GM21526 (cell line): ENCODE results near the gene ITGAL.
"Not testable (repeated sequence)": the region's sequence is repeated elsewhere in the genome, so short reads cannot be mapped to it uniquely, and the experiment has no call there.

Experiments
- ATAC-seq: cut with Tn5 transposase; IDR thresholded peaks from one replicate; pipeline ENCODE4 v1.9.1; 2021; ENCODE audit warnings: moderate library complexity; ENCODE audit not compliant: unreplicated experiment, low FRiP score

The ITGAL gene

DNA sequence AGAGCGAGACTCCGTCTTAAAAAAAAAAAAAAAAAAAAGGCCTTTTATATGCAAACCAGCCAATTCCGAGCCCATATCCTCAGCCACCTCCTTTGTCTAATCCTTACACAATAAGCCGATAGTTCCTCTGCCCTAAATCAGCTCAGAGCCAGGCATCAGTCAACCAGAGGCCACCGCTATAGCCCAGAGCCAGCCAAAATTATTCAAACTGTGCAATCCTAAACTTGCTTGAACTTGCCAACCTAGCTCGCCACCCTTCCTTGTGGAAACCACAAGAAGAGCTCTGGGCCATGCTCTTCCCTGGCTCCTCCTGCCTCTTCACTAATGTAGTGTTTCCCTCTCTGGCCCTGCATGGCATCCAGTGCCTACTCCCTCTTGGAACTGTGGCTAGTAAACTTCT lies 17.7 kb downstream of the ITGAL start:
- ATAC-seq, result no peak

- ATAC-seq, result no peak
Measured at GRCh38 chr16:30491229-30491628, 18.7 kb downstream of the ITGAL start.

DNA sequence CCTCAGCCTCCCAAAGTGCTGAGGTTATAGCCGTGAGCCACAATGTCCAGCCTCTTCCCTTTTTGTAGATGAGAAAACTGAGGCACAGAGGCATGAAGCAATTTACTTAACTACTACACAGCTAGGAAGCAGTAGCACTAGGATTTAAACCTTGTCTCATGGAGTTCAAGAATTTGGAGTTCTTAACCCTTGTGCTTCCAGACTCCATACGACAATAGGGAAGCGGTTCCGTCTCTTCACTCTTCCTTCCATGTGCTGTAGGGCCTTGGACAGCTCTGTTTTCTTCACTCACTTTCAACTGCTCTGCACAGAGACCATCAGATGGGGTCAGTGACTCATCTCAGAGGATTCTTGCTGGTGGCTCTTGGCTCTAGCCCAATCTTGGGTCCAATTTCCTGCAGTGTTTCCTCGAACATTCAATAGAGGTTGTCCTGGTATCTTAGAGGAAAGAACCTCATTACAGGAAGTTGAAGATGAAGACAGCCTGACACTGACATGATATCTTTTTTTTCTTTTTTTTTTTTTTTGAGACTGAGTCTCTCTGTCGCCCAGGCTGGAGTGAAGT lies 19.3 kb downstream of the ITGAL start:
- ATAC-seq, result no peak

DNA sequence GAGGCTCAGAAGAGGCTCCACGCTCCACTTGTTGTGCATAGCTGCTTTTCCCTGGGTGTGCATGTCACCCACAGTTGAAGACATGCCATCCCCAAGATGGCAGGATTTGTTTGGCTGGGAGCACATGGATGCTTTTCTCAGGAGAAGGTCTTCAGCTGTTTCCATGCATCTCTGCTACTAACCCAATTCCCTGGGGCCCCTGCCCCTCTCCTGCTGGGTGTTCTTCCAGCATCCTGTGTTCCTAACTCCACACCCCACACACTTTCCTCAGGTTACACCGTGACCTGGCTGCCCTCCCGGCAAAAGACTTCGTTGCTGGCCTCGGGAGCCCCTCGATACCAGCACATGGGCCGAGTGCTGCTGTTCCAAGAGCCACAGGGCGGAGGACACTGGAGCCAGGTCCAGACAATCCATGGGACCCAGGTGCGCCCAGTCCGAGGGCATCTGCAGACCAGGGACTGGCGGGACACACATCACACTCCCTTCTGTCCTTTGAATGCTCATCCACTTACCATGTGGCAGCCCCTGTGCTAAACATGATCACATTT lies 21.5 kb downstream of the ITGAL start:
- ATAC-seq, result no peak

DNA sequence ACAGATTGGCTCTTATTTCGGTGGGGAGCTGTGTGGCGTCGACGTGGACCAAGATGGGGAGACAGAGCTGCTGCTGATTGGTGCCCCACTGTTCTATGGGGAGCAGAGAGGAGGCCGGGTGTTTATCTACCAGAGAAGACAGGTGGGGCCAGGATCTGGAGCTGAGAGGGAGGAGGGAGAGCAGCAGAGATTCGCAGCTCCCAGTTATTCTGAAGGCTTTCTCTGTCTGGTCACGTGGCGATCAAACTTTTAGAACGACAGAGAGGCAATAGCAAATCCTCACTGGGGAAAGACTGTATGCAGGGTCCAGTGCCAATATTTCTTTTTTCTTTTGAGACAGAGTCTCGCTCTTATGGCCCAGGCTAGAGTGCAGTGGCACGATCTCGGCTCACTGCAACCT lies 22.2 kb downstream of the ITGAL start:
- no peak for ATAC-seq

- no peak for ATAC-seq
Measured at GRCh38 chr16:30499284-30499683, 26.7 kb downstream of the ITGAL start.

DNA sequence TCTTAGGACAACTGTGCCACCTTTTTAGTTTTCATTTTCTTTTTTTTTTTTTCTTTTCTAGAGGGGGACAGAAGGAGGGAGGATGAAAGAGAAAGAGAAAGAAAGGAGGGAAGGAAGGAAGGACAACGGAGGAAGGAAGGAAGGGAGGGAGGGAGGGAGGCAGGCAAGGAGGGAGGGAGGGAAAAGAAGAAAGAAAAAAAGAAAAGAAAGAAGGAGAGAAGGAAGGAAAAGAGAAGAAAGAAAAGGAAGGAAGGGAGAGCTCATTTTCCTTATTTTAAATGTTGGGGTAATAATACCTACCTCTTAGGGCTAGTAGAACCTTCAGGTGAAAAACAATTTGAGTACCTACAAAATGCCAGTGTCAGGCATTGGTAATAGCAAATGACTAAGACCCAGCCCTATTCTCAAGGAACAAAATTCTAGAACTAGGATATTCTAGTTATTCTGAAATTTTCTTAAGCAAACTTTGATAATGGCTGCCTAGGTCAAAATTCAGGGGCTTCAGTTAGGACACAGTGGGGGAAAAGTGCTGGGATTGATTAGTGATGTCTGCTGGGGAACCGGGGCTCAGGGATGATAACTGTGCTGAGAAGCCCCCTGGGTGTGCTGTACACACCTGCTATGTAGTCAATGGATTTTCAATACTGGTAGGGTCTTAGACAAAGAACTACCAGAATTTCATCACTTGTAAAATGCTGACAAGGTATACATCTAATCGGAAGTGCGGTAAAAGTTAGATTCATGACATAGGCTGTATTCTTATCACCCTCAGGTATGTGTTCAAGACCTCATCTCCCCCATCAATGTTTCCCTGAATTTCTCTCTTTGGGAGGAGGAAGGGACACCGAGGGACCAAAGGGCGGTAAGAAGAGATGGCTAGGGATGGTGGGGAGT lies 31.1 kb downstream of the ITGAL start:
- ATAC-seq, result no peak

GRCh38 chr16:30509081-30509765 lies 36.7 kb downstream of the ITGAL start:
- ATAC-seq, result no peak

GRCh38 chr16:30510376-30510938 lies 37.9 kb downstream of the ITGAL start:
- ATAC-seq, result no peak

DNA sequence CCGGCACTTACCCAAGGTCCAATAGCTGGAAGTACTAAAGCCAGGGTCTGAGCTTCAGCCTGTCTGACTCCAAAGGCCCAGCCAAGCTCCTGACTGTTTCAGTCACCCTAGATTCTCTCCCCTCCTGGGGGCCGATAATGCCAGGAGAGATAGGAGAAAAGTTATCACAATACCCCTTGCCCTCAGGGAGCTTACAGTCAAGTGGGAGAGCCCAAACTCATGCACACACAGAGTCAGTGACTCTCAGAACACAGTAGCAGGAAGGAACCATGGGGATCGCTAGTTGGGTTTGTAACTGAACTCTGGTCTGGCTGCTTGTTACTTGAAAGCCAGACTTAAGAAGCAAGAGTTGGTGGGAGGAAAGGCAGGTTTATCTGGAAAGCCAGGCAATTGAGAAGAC lies 39.0 kb downstream of the ITGAL start:
- ATAC-seq, result no peak

DNA sequence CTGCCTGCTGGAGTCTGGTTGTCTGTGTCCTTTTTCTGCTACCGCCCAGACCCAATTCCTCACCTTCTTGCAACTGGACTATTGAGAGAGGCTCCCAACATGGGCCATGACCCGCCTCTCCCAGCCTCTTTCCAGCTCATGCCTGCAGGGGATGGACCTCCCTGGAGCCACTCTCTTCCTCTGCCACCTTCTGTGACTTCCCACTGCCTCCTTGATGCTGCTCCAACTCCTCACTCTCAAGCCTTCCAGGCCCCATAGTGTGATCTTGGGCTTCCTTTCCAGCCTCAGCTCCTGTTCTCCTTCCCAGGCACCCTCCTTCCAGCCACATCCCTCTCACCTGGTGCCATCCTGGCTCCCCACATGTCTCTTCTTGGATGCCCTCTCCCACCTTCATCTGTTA lies 42.7 kb downstream of the ITGAL start:
- ATAC-seq, result no peak

DNA sequence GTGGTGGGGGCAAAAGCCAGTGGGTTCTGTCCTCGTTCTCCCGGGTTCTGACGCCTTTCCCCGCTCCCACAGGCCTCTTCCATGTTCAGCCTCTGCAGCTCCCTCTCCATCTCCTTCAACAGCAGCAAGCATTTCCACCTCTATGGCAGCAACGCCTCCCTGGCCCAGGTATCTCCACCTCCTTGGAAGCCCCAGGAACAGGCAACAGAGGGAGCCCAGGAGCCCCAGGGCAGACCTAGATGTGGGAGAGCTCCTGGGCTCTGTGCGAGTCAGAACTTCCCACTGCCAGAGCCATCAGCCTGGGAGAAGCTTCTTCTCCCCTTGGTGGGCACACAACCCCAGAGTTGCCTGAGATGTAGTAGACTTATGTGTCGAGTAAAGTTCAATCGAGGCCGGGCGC lies 46.0 kb downstream of the ITGAL start:
- ATAC-seq, result no peak

DNA sequence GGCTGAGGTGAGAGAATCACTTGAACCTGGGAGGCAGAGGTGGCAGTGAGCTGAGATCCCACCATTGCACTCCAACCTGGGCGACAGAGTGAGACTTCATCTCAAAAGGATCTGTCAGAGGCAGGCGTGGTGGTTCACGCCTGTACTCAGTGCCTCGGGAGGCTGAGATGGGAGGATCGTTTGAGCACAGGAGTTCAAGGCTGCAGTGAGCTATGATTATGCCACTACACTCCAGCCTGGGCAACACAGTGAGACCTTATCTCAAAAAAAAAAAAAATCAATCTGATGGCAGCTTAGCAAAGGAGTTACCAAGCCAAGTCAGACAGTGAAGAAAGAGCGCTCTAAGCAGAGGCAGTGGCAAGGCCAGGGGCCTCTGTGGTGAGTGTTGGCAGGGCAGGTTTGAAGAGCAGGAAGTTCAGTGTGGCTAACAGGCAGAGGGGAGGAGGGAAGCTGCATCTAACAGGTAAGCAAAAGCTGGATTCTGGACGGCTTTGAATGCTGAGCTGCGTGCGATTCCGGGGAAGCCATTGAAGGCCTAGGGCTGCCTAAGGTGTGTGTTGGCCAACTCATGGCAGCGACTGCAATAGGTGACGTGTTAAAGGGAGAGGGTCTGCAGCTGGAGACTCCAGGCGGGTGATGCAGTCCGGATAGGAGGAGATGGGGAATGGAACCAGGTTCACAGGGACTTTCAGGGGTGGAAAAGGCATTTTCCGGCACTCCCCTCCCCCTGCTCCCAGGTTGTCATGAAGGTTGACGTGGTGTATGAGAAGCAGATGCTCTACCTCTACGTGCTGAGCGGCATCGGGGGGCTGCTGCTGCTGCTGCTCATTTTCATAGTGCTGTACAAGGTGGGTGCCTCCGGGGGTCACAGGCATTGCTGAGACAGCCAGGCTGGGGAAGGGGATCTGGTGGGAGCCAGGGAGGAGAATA lies 46.8 kb downstream of the ITGAL start:
- no peak for ATAC-seq

- no peak for ATAC-seq
Measured at GRCh38 chr16:30521476-30521872, 48.9 kb downstream of the ITGAL start.

GRCh38 chr16:30521873-30522641 lies 49.5 kb downstream of the ITGAL start:
- ATAC-seq, result no peak

DNA sequence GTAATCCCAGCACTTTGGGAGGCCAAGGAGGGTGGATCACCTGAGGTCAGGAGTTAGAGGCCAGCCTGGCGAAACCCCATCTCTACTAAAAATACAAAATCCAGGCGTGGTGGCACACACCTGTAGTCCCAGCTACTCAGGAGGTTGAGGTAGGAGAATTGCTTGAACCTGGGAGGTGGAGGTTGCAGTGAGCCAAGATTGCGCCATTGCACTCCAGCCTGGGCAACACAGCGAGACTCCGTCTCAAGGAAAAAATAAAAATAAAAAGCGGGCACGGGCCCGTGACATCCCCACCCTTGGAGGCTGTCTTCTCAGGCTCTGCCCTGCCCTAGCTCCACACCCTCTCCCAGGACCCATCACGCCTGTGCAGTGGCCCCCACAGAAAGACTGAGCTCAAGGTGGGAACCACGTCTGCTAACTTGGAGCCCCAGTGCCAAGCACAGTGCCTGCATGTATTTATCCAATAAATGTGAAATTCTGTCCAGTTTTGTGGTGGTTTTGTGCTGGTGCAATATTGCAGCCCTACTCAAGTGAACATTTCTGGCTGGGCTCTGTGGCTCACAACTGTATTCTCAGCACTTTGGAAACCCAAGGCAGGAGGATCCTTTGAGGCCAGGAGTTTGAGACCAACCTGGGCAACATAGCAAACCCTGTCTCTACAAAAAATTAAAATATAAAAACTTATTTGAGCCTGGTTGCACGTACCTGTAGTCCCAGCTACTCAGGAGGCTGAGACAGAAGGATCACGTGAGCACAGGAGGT lies 50.3 kb downstream of the ITGAL start:
- not testable (repeated sequence) for ATAC-seq

GRCh38 chr16:30523768-30524574 lies 51.4 kb downstream of the ITGAL start:
- ATAC-seq, result no peak
